Body of pancreas (tissue), 4 donors: Measurements from ENCODE around the gene VTI1A.

ENCODE experiments used
- CTCF ChIP-seq, 7 experiments: fragments of 450-650 bp in 4 of 7; fragments of 200-600 bp in 3 of 7; sonication (generic) in 3 of 7; IDR thresholded peaks; one replicate each; pipeline ENCODE4 v1.5.1; 2016 to 2019; ENCODE audit warnings: antibody characterized with exemption in 7 of 7
- POLR2A ChIP-seq, 3 donors: fragments of 450-650 bp; IDR thresholded peaks; one replicate each; pipeline ENCODE4 v1.6.1; 2016; ENCODE audit warnings: antibody characterized with exemption in 3 of 3, mild to moderate bottlenecking in 2 of 3

DNA sequence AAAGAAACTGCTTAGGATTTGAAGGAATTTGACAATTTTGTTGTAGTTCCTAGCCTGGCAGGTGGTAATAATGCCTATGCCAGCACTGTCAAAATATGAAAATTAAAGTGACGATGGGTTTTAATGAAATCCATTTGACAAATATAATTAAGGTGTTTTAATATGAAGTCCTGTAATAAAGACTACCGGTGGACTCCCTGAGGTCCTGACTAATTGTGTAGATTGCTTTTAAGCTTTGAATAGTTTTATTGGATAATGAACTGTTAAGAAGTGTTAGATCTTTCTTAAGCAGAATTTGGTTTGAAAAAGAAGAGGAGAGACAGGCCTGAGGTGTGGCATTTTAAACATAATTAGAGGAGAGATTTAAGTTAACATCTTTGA lies 197.2 kb downstream of the VTI1A start:
- no peak for TF ChIP-seq CTCF (IDR thresholded peaks at IDR 0.05)
- TF ChIP-seq POLR2A (IDR thresholded peaks at IDR 0.05): no peak
